SK-N-SH treated with all-trans-retinoic acid at 6 μM for 48 hours (cell line): ENCODE data around the gene KLF2.

Experiments
- ATAC-seq: fragments of 200-7000 bp; cut with Tn5 transposase; 3 replicates; pipeline ENCODE4 v1.9.1; 2020; ENCODE audit warnings: mild to moderate bottlenecking, moderate library complexity
- ARNTL ChIP-seq: fragments of 450-650 bp; formaldehyde crosslinking; IDR thresholded peaks from 2 replicates; pipeline ENCODE4 v1.5.0; 2020; ENCODE audit warnings: low read depth, mild to moderate bottlenecking, moderate library complexity, borderline replicate concordance
- CSDC2 ChIP-seq: fragments of 250-450 bp; sonication (Bioruptor Pico); IDR thresholded peaks from 2 replicates; pipeline ENCODE4 v1.5.0; 2020; ENCODE audit warnings: mild to moderate bottlenecking, moderate library complexity
- ESRRG ChIP-seq: fragments of 250-450 bp; sonication (Bioruptor Pico); IDR thresholded peaks from 2 replicates; pipeline ENCODE4 v1.6.1; 2021; ENCODE audit warnings: mild to moderate bottlenecking
- GLIS3 ChIP-seq: fragments of 250-450 bp; sonication (Bioruptor Pico); IDR thresholded peaks from 2 replicates; pipeline ENCODE4 v1.5.0; 2020; ENCODE audit warnings: mild to moderate bottlenecking, moderate library complexity
- ISL1 ChIP-seq: fragments of 250-450 bp; sonication (Bioruptor Pico); IDR thresholded peaks from 2 replicates; pipeline ENCODE4 v2.1.2; 2022; ENCODE audit warnings: mild to moderate bottlenecking, moderate library complexity
- OSR1 ChIP-seq: fragments of 250-450 bp; sonication (Bioruptor Pico); IDR thresholded peaks from 2 replicates; pipeline ENCODE4 v1.8.0; 2022; ENCODE audit warnings: moderate library complexity, mild to moderate bottlenecking, inconsistent platforms
- PPARA ChIP-seq: fragments of 250-450 bp; sonication (Bioruptor Pico); IDR thresholded peaks from 2 replicates; pipeline ENCODE4 v1.5.0; 2020; ENCODE audit warnings: mild to moderate bottlenecking, borderline replicate concordance
- SNAI2 ChIP-seq: fragments of 250-450 bp; sonication (Bioruptor Pico); IDR thresholded peaks from 2 replicates; pipeline ENCODE4 v1.5.0; 2020; ENCODE audit warnings: mild to moderate bottlenecking, moderate library complexity
- TCF4 ChIP-seq: fragments of 250-450 bp; sonication (Bioruptor Pico); IDR thresholded peaks from 2 replicates; pipeline ENCODE4 v1.8.0; 2021; ENCODE audit warnings: mild to moderate bottlenecking, moderate library complexity, borderline replicate concordance
- TOX ChIP-seq: fragments of 250-450 bp; sonication (Bioruptor Pico); IDR thresholded peaks from 2 replicates; pipeline ENCODE4 v1.8.0; 2021; ENCODE audit warnings: mild to moderate bottlenecking, moderate library complexity, borderline replicate concordance
- ZFP3 ChIP-seq: fragments of 250-450 bp; sonication (Bioruptor Pico); IDR thresholded peaks from 2 replicates; pipeline ENCODE4 v1.5.0; 2020; ENCODE audit warnings: mild to moderate bottlenecking, moderate library complexity
- ZFP30 ChIP-seq: fragments of 450-650 bp; formaldehyde crosslinking; IDR thresholded peaks from 2 replicates; pipeline ENCODE4 v1.5.0; 2022; ENCODE audit warnings: mild to moderate bottlenecking, moderate library complexity
- ZNF565 ChIP-seq: fragments of 450-650 bp; formaldehyde crosslinking; conservative IDR thresholded peaks from 2 replicates; pipeline ENCODE4 v1.5.0; 2020; ENCODE audit warnings: low read depth, mild to moderate bottlenecking, moderate library complexity
- ZNF8 ChIP-seq: fragments of 450-650 bp; formaldehyde crosslinking; IDR thresholded peaks from 2 replicates; pipeline ENCODE4 v1.5.0; 2020; ENCODE audit warnings: mild to moderate bottlenecking, moderate library complexity
- TF ChIP-seq, protein P1 (sequence below): fragments of 250-450 bp; sonication (Bioruptor Pico); IDR thresholded peaks from 2 replicates; pipeline ENCODE4 v1.8.0; 2020; ENCODE audit warnings: mild to moderate bottlenecking, moderate library complexity, borderline replicate concordance
- TF ChIP-seq, protein P2 (sequence below): fragments of 250-450 bp; sonication (Bioruptor Pico); IDR thresholded peaks from 2 replicates; pipeline ENCODE4 v1.5.1; 2021; ENCODE audit warnings: mild to moderate bottlenecking, moderate library complexity
- TF ChIP-seq, protein P3 (sequence below): fragments of 250-450 bp; sonication (Bioruptor Pico); IDR thresholded peaks from 2 replicates; pipeline ENCODE4 v1.8.0; 2021; ENCODE audit warnings: low read depth, mild to moderate bottlenecking, moderate library complexity, borderline replicate concordance
- TF ChIP-seq, protein P4 (sequence below): fragments of 250-450 bp; sonication (Bioruptor Pico); IDR thresholded peaks from 2 replicates; pipeline ENCODE4 v1.5.1; 2020; ENCODE audit warnings: low read depth, mild to moderate bottlenecking, moderate library complexity
- TF ChIP-seq, protein P5 (sequence below): fragments of 250-450 bp; sonication (Bioruptor Pico); IDR thresholded peaks from 2 replicates; pipeline ENCODE4 v1.5.0; 2020; ENCODE audit warnings: mild to moderate bottlenecking, moderate library complexity

KLF2 gene

GRCh38 chr19:16355293-16356043, 30.8 kb downstream of the KLF2 start:
- no peak for ATAC-seq
- no peak for TF ChIP-seq ISL1 (CRISPR knock-in tag)
- no peak for TF ChIP-seq PPARA (CRISPR knock-in tag)
- TF ChIP-seq, protein P1, sequence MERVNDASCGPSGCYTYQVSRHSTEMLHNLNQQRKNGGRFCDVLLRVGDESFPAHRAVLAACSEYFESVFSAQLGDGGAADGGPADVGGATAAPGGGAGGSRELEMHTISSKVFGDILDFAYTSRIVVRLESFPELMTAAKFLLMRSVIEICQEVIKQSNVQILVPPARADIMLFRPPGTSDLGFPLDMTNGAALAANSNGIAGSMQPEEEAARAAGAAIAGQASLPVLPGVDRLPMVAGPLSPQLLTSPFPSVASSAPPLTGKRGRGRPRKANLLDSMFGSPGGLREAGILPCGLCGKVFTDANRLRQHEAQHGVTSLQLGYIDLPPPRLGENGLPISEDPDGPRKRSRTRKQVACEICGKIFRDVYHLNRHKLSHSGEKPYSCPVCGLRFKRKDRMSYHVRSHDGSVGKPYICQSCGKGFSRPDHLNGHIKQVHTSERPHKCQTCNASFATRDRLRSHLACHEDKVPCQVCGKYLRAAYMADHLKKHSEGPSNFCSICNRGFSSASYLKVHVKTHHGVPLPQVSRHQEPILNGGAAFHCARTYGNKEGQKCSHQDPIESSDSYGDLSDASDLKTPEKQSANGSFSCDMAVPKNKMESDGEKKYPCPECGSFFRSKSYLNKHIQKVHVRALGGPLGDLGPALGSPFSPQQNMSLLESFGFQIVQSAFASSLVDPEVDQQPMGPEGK (CRISPR knock-in tag) = no peak
- no peak for TF ChIP-seq TOX (CRISPR knock-in tag)
- TF ChIP-seq, protein P2, sequence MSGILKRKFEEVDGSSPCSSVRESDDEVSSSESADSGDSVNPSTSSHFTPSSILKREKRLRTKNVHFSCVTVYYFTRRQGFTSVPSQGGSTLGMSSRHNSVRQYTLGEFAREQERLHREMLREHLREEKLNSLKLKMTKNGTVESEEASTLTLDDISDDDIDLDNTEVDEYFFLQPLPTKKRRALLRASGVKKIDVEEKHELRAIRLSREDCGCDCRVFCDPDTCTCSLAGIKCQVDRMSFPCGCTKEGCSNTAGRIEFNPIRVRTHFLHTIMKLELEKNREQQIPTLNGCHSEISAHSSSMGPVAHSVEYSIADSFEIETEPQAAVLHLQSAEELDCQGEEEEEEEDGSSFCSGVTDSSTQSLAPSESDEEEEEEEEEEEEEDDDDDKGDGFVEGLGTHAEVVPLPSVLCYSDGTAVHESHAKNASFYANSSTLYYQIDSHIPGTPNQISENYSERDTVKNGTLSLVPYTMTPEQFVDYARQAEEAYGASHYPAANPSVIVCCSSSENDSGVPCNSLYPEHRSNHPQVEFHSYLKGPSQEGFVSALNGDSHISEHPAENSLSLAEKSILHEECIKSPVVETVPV (CRISPR knock-in tag) = no peak
- TF ChIP-seq, protein P3, sequence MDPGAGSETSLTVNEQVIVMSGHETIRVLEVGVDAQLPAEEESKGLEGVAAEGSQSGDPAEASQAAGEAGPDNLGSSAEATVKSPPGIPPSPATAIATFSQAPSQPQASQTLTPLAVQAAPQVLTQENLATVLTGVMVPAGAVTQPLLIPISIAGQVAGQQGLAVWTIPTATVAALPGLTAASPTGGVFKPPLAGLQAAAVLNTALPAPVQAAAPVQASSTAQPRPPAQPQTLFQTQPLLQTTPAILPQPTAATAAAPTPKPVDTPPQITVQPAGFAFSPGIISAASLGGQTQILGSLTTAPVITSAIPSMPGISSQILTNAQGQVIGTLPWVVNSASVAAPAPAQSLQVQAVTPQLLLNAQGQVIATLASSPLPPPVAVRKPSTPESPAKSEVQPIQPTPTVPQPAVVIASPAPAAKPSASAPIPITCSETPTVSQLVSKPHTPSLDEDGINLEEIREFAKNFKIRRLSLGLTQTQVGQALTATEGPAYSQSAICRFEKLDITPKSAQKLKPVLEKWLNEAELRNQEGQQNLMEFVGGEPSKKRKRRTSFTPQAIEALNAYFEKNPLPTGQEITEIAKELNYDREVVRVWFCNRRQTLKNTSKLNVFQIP (CRISPR knock-in tag) = no peak
- TF ChIP-seq CSDC2 (CRISPR knock-in tag) = no peak
- no peak for TF ChIP-seq ZNF565
- TF ChIP-seq OSR1 (CRISPR knock-in tag) = no peak
- TF ChIP-seq SNAI2 (CRISPR knock-in tag) = no peak
- TF ChIP-seq ZFP30 (CRISPR knock-in tag) = no peak

GRCh38 chr19:16358456-16358855, 33.8 kb downstream of the KLF2 start:
- ATAC-seq = no peak
- TF ChIP-seq TOX (CRISPR knock-in tag) = no peak
- TF ChIP-seq, protein P4, sequence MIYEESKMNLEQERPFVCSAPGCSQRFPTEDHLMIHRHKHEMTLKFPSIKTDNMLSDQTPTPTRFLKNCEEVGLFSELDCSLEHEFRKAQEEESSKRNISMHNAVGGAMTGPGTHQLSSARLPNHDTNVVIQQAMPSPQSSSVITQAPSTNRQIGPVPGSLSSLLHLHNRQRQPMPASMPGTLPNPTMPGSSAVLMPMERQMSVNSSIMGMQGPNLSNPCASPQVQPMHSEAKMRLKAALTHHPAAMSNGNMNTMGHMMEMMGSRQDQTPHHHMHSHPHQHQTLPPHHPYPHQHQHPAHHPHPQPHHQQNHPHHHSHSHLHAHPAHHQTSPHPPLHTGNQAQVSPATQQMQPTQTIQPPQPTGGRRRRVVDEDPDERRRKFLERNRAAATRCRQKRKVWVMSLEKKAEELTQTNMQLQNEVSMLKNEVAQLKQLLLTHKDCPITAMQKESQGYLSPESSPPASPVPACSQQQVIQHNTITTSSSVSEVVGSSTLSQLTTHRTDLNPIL = no peak
- TF ChIP-seq ARNTL (CRISPR knock-in tag) = no peak

DNA sequence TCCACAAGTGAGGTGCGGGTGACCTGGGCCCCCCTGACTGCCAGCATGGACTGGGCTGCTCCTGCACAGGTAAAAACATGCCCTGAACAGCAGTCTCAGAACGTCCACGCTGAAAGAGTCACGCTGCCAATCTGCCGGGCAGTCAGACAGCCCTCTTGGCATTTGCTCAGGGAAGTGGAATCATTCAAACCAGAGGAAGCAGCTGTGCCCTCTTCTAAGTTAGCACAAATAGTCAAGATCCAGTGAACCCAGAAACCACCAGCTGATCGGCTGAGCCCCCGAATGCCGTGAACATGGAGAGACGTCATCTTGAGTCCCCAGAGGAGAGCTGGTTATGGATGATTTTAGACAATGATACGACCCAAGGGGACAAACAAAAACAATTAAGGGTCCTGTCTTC, 34.4 kb downstream of the KLF2 start:
- TF ChIP-seq ISL1 (CRISPR knock-in tag) (no peak), GLIS3 (CRISPR knock-in tag) (no peak), ESRRG (CRISPR knock-in tag) (no peak), TCF4 (CRISPR knock-in tag) (no peak), TOX (CRISPR knock-in tag) (no peak), ARNTL (CRISPR knock-in tag) (no peak), ZFP30 (CRISPR knock-in tag) (no peak), ZFP3 (CRISPR knock-in tag) (no peak), ZNF8 (CRISPR knock-in tag) (no peak), OSR1 (CRISPR knock-in tag) (no peak)
- TF ChIP-seq, protein P4 = no peak
- TF ChIP-seq, protein P5, sequence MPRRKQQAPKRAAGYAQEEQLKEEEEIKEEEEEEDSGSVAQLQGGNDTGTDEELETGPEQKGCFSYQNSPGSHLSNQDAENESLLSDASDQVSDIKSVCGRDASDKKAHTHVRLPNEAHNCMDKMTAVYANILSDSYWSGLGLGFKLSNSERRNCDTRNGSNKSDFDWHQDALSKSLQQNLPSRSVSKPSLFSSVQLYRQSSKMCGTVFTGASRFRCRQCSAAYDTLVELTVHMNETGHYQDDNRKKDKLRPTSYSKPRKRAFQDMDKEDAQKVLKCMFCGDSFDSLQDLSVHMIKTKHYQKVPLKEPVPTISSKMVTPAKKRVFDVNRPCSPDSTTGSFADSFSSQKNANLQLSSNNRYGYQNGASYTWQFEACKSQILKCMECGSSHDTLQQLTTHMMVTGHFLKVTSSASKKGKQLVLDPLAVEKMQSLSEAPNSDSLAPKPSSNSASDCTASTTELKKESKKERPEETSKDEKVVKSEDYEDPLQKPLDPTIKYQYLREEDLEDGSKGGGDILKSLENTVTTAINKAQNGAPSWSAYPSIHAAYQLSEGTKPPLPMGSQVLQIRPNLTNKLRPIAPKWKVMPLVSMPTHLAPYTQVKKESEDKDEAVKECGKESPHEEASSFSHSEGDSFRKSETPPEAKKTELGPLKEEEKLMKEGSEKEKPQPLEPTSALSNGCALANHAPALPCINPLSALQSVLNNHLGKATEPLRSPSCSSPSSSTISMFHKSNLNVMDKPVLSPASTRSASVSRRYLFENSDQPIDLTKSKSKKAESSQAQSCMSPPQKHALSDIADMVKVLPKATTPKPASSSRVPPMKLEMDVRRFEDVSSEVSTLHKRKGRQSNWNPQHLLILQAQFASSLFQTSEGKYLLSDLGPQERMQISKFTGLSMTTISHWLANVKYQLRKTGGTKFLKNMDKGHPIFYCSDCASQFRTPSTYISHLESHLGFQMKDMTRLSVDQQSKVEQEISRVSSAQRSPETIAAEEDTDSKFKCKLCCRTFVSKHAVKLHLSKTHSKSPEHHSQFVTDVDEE (CRISPR knock-in tag) = no peak
- TF ChIP-seq, protein P2 (CRISPR knock-in tag) = no peak
- TF ChIP-seq, protein P3 (CRISPR knock-in tag) = no peak
- no peak for ATAC-seq
